Choroid plexus epithelial cell (primary cell): ENCODE results near the gene MYH9.

Source experiments
- DNase-seq: peaks from one replicate; pipeline ENCODE4 v3.0.0-alpha.2; 2010; ENCODE audit warnings: low read depth
- H3K4me3 ChIP-seq: 2 replicates; pipeline ENCODE4 v1.5.1; 2011; ENCODE audit warnings: low read depth, mild to moderate bottlenecking, control low read depth, low read length, moderate library complexity
- CTCF ChIP-seq: conservative IDR thresholded peaks from 2 replicates; pipeline ENCODE4 v1.5.1; 2011; ENCODE audit warnings: low read depth, mild to moderate bottlenecking, control low read depth, inconsistent platforms, low read length, moderate library complexity

Gene MYH9

GRCh38 chr22:36311386-36312085, 76.2 kb downstream of the MYH9 start:
- H3K4me3 ChIP-seq, result no peak overlapping the region
- TF ChIP-seq CTCF, result no peak
- DNase-seq, result no peak

- no peak overlapping the region for H3K4me3 ChIP-seq
- DNase-seq, result no peak
- no peak for TF ChIP-seq CTCF
These were observed 78.9 kb downstream of the MYH9 start for GRCh38 chr22:36308880-36309279.

DNA sequence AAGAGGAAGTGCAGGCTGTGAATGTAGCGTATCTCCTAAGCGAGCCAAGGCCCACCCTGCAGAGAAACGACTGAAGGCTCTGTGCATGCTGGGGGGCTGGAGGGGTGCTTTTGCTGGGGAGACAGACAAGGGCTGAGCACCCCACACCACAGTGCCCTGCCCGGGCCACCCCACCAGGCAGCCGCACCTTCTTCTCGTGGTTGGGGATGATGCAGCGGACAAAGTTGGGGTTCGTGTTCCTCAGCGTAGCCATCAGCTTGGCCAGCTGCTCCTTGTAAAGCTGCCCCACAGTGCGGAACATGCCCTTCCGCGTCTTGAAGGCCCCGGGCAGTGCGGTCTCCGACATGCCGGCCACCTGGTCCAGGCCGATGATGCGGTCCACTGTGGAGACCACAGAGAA, 81.5 kb downstream of the MYH9 start:
- DNase-seq, result no peak
- no peak overlapping the region for H3K4me3 ChIP-seq
- no peak for TF ChIP-seq CTCF

DNA sequence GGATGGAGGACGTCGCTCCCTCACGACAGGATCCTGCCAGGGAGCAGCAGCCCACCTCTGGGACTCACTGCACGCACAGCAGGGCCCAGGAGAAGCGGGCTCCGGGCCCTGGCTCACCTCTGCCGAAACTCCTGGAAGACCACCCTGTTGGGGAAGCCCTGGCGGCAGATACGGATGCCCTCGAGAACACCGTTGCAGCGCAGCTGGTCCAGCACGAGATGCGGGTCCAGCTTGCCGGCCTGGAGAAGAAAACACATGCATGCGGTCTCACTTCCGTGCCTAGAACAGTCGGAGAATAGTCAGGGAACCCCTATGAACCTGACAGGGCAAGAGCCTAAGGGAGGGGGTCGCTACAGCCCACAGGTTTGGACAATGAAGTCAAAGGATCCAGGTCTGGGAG, 82.0 kb downstream of the MYH9 start:
- TF ChIP-seq CTCF, result no peak
- DNase-seq, result no peak

GRCh38 chr22:36304429-36304828, 83.3 kb downstream of the MYH9 start:
- TF ChIP-seq CTCF, result no peak
- DNase-seq, result no peak
- no peak overlapping the region for H3K4me3 ChIP-seq

More for the DNA sequence above, 82.0 kb downstream of the MYH9 start:
- H3K4me3 ChIP-seq, result no peak overlapping the region

GRCh38 chr22:36303874-36304273, 83.9 kb downstream of the MYH9 start:
- TF ChIP-seq CTCF, result no peak
- H3K4me3 ChIP-seq, result no peak overlapping the region
- no peak for DNase-seq

GRCh38 chr22:36303115-36303467, 84.7 kb downstream of the MYH9 start:
- no peak for DNase-seq
- H3K4me3 ChIP-seq, result no peak overlapping the region
- TF ChIP-seq CTCF, result no peak
